ENCODE results near the gene IGFBP6.
"Not testable (repeated sequence)": the region's sequence is repeated elsewhere in the genome, so short reads cannot be mapped to it uniquely, and the experiment has no call there.

Gene IGFBP6

DNA sequence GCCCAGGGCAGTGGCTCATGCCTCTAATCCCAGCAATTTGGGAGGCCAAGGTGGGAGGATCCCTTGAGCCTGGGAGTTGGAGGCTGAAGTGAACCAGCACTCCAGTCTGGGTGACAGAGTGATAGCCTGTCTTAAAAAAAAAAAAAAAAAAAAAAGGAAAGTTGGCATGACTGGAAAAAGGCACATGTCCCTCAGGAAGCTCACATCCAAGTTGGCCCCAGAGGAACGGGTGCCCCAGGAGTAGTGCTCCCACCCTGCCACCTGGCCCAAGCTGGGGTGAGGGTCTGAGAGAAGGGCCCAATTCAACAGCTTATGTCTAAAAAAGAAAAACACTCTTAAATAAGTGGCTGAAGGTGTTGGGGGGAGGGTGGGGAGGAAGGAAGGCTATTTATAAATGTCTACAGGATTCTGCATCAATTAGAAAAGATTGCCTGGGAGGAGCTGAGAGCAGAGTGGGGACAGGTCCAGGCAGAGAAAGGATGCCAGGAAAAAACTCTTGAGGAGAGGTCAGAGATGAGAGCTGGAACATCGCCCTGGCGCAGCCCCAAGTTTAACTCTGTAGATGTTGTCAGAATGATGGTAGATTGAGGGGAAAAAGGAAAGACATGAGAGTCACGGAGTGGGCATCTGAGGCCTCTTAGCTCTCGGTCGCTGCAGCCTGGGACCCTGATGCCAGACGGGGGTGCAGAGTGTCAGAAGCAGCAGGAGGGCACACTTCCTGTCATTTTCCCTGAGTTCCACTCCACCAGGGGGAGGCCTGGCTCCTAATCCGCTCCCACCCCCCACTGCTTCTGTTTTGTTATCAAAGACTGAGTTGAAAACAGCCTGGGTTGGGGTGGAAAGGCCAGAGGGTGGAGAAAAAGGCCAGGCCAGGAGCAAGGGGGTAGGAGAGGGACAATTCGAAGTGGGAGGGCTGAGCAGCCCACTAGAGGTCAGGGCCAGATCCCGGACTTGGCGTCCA lies 25.6 kb upstream of the IGFBP6 start:
- no peak for DNase-seq

DNA sequence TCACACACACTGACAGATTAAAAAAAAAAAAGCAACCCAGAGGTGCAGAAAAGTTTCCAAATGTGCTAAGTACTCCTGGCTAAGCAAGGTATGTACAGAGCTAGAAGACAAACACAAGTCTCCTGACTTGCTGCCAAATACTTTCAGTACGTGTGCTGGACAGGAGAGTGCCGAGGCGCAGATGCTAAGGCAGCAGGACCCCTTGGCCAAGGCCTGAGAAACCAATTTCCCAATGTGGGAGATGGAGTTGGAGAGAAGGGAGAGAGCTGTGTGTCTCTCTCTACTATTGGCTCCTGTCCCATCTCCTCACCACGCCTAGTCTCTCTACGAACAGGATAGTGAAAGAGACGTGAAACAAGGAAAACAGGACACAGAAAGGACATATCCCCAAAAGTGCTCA lies 23.6 kb upstream of the IGFBP6 start:
- no peak for DNase-seq

DNA sequence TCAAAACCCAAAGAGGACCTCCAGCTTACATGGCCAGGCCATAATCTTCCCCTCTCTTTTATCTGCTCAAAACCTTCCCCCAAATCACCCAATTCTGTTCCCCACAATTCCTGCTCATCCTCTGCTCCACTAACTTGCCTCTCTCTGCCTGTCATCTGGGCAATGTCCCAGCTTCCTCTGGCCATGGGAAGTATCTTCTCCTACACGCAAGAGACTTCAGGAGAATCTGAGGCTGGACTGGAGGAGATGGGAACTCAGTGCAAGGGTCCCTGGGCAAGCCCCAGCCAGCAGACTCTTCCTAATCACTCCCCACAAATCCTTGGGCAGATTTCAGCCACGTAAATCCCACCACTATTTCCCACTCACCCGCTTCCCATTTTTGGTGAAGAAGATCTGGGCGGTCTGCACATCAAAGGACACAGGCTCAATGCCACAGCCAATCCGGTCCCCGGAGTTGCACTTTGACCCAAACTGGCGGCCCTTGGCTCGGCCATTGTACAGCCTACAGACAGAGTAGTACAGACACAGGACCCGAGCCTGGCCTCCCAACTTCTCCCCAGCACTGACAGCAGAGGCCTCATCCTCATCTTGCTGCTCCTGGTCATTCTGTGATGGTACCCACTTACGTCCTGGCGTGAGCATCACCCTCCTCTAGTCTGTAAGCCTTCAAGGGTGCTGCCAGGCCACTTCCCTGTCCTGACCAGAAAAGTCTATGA lies 23.0 kb upstream of the IGFBP6 start:
- no peak for DNase-seq

DNA sequence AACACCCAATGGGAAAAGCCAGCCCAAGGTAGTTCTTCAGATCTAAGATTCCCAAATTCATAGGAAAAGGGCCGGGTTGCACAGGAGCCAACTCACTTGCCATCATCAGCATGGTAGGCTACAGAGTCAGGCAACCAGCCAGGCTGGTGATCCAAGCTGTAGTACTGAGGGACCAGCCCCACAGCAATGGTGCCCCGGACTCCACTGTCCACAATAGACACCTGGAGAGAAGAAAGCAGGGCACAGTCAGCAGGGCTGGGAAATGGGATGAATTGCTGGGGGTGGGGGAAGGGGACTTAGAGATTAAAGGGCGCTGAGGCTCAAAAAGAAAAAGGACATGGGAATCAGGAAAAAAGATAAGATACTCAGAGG lies 22.5 kb upstream of the IGFBP6 start:
- no peak for DNase-seq

DNA sequence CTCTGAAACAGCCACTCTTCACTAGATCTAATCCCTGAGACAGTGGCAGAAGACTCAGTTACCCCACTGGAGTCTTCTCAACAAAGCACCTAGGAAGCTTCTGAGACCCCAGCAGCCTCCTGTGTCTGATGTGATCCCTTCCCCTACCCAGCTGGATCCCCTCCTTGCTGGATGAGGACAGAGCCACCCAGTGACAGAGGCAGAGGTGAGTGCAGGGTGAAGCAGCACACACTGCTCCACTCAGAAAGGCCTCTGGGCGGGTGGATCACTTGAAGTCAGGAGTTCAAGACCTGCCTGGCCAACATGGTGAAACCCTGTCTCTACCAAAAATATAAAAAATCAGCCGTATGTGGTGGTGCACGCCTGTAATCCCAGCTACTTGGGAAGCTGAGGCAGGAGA lies 21.0 kb upstream of the IGFBP6 start:
- no peak for DNase-seq

DNA sequence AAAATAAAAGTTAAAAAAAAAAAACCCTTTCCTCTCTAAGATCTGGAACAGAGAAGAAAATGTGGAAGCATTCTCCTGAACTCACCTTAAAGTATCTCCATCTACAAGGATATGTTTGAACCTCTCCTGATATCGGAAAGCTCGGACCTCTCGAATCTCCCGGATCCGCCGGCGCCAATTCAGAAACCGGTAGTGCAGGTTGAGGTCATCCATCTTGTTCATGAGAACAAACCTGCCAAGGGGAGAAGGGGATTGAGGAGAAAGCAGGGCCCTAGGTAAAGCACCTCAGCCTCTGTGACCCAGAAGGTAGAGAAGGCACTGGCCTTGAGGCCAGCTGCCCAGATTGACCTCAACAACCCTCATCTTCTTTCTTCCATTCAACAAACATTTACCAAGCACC lies 20.4 kb upstream of the IGFBP6 start:
- DNase-seq: no peak

DNA sequence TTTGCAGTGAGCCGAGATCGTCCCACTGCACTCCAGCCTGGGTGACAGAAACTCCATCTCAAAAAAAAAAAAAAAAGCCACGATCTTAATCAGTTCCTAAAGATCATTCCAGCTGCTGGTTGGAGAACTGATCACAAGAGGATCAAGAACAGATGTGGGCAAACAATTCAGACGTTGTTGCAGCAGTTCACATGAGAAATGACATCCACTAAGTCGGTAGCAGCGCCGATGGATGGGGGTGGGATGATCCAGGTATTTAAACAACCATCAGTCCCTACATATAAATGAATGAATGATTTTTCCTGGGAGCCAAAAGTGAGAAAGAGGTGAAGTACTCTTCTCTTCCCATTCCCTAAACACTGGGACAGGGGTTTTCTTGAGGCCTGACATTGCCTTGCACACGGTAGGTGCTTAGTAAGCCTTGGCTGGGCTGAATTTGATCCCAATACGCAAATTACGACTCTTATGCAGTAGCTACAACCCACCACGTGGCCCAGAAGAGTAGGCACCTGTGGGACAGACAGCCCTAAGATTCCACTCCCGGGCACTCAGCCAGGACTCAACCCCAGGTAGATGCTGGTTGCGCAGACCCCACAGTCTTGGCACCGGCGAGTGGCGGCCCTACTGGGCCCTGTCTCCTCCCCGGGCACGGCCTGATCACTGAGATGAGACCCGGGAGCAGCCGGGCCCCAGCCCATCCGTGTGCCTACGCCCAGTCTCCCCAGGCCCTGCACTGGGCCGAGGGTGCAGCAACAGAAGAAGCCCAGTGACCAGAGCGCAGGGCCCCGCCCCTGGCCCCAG lies 18.8 kb upstream of the IGFBP6 start:
- DNase-seq: peak; percentile 38

DNA sequence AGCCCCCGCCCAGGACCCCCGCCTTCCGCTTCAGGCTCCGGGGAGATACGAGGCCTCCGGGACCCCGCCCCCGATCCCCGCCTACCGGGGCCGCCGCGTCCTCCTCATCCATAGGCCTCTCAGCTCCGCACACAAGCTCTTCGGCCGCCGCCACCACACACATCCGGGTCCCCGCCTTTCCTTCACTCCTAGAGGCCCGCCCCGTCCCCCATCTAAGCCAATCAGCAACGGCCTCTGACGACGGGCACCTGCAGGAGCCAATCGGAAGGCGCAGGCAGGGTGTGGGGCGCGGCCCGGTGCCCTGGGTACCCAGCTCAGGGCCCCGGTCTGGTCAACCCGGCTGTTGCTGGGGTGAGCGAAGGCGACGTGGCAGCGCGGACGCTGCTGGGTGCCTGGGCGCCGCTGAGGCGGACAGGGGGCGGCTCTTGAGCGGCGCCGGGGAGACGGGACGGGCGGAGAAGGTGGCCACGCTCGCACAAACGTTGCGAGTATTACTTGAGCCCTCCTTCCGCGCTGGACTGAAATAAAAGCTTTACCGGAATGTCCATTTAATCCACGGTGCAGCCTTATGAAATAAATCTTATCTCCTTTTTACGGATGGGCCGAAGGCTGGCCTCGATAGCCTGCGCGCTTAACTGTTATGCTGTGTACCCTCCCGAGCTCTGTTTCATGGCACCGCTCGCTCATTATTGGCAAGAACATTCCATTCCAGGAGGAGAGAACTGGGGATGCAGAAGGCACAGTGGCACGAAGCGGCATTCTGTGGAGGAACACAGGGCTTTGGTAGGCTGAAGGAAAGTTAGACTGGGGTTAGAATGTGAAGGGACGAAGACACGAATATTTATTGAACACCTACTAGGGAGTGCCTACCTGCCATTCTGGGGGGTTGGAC lies 18.0 kb upstream of the IGFBP6 start, which contains the start of gene SPRYD3:
SPRYD3 (minus strand) TSS at position 165 of the 892 bp plus-strand sequence; CDS start at position 108, 57 bp downstream.
- DNase-seq: peak; percentile 97

DNA sequence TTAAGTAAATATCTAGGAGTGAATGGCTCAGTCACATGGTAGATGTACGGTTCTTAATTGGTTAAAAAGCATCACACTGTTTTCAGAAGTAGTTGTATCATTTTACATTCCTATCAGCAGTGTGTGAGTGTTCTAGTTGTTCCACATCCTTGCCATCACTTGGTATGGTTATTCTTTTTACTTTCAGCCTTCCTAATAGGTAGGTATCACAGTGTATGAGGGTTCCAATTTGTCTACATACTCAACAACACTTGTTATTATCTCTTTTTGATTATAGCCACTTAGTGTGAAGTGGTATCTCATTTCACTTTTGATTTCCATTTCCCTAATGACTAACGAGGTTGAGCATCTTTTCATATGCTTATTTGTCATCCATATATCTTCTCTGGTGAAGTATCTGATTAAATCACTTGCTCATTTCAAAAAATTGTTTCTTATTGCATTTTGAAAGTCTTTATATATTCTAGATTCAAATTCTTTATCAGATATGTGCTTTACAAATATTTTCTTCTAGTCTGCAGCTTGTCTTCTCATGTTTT lies 14.8 kb upstream of the IGFBP6 start:
- no peak for DNase-seq

DNA sequence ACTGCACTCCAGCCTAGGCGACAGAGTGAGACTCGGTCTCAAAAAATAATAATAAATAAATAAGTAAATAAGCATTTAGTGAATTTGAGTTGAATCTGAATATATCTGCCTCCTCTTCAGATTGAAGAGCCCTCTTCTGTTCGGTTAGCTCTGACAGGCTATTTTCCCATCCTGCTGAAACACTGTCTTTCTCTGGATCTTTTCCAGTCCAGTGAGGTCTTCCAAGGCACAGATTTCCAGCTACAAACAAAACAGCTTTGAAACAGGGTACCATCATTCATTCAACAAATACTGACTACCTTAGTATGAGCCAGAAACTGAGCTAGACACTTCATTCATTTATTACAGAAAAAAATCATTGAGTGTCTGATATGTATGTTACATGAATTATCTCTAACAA lies 11.1 kb upstream of the IGFBP6 start:
- no peak for DNase-seq

DNA sequence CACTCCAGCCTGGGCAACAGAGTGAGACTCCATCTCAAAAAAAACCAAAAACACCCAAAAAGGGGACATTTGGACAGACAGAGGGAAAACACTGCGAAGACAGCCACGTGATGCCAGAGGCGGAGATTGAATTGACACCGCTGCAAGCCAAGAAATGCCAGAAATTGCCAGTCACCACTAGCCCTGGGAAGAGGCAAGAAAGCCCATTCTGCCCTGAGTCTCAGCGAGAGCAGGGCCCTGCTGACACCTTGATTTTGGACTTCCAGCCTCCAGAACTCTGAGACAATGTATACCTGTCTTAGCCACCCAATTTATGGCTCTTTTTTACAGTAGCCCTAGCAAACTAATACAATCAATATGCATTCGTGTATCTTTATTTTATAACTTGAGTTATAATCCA lies 7.4 kb upstream of the IGFBP6 start:
- no peak for DNase-seq

DNA sequence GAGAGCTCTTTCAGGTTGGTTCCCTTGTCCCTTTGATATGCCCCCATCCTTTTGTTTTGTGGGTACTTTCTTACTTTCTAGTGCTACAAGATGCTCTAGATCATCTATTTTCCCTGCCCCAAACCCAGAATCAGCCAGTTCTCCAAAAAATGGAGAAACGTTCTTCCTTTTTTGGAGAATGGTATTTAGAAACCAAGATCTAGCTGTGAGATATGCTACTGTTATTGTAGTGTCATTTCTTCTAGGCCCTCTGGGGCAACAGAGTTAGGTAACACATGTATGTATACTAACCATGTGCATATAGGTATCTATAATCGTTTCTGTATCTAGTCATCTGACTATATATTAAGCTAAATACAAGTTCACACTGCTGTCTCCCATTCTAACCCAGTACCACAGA lies 6.9 kb upstream of the IGFBP6 start:
- no peak for DNase-seq

DNA sequence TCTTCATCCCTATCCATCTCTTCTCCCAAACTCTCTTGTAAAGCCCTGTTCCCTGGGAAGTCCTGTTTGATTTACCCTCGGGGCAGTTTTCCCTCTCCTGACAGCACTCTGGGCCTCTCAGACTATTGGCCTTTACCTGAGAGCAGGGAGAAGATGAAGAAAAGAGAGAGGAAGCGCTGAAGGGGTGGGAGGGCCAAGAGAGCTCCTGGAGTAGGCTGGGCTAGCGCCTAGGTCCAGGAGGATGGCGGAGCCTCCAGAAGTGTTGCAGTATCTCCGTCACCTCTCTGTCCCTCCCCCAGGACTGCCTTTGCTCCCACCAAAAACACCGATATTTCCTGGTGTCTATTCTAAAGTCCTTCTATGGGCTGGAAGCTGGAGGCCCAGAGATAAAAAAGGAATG lies 5.7 kb upstream of the IGFBP6 start:
- no peak for DNase-seq

DNA sequence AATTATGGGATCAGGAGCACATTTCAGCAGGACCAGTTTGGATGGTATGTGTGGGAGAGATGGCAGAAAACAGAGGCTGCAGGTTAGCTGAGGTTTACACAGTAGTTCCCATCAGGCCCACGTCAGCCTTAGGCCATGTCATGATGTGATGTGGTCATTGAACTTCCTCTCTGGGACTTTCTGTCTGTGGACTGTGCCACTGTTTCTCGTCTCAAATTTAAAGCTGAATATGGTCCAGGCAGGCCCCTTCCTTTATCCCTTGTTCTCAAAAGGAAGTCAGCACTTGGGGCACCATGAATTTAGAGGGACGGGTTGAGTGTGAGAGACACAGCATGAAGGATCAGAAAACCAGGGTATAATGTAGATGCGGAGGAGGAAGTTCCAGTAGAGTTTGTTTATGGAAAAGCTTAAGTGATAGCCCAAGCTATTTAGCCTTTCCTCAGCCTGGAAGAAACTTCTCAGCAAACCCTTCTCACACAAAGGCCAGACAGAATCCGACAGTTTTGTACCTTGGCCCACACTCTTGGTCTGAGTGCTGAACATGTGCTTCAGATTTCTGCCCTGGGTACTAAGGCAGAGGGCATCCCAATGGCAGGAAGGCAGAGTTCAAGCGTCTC lies 3.6 kb upstream of the IGFBP6 start:
- DNase-seq: no peak

DNA sequence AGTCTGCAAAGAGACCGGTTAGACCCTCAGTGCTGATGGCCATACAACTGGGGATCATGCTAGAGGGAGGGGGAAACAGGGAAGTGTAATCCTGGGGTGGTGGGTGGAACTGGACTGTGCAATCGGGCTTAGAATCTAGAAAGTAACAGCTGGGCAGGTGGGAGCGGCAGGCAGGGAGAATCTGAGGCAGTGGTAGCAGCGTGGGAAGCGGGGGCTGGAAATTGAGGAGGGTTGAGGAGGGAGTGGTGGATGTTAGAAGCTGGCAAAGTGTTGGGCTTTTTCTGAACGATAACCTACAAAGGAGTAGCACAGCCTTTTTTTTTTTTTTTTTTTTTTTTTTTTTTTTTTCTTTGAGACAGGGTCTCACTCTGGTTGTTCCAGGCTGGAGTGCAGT lies 3.1 kb upstream of the IGFBP6 start:
- DNase-seq: no peak

DNA sequence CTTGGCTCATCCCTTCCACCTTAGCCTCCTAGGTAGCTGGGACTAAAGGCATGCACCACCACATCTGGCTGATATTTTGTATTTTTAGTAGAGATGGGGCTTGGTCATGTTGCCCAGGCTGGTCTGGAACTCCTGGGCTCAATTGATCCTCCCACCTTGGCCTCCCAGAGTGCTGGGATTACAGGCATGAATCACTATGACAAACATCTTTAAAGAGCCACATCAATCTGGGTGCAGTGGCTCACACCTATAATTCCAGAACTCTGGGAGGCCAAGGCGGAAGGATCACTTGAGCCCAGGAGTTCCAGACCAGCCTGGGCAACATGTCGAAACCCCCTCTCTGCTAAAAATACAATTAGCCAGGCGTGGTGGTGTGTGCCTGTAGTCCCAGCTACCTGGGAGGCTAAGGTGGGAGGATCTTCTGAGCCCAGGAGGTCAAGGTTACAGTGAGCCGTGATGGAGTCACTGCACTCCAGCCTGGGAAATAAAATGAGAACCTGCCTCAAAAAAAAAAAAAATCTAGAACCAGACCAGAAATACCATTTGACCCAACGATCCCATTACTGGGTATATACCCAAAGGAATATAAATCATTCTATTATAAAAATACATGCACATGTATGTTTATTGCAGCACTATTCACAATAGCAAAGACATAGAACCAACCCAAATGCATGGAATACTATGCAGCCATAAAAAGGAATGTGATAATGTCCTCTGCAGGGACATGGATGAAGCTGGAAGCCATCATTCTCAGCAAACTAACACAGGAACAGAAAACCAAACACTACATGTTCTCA lies 2.5 kb upstream of the IGFBP6 start:
- DNase-seq: not testable (repeated sequence)

DNA sequence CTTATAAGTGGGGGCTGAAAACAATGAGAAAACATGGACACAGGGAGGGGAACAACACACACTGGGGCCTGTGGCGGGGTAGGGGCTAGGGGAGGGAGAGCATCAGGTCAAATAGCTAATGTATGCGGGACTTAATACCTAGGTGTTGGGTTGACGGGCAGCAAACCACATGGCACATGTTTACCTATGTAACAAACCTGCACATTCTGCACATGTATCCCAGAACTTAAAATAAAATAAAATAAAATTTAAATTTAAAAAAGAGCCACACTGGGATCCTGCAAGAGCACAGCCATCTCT lies 1.9 kb upstream of the IGFBP6 start:
- not testable (repeated sequence) for DNase-seq

DNA sequence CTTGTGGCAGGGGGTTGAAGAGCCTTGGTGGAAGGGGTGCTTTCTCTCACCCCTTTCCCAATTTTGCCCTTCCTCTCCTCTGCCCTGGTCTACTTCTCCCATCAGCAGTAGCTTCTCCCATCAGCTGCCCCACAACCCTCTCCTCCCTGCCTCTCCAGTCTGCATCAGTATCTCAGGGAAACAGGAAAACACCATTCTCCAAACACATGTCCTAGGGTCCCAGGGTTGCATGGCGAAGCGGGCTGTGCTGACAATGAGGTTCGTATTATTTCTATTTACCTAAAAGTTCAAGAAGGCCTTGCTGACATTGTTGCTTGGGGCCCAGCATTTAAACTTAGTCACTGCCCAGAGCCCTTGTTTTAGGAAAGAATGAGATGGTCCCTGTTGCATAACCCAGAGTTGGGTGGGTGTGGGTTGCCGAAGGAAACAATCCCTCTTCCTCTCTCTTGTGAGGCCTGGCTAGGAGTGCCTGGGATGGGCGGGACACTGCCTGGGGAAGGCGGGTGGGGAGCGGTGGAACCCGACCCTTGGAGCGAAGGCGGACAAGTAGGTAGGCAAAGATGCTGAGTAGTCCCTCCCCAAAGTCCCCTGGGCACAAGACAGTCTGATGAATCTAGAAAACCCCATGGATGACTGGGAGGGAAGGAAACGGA lies 1.3 kb upstream of the IGFBP6 start:
- no peak for DNase-seq

DNA sequence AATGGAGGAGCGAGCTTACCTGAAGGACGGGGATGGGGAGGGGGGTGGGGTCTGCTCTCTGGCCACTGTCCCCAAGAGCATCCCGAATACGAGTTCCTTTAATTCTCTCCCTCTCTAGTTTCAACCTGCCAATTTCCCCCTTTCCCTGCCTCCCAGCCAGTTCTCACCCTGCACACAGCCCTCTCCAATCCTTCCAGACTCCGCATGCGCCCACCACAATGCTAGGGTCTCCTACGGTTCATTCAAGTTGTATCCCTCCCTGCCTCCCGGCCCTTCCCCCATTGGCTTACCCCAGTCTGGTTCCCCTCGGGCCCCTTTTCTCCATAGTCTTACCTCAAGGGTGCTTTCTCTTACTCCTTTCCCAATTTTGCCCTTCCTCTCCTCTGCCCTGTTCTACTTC lies 708 bp upstream of the IGFBP6 start:
- no peak for DNase-seq

DNA sequence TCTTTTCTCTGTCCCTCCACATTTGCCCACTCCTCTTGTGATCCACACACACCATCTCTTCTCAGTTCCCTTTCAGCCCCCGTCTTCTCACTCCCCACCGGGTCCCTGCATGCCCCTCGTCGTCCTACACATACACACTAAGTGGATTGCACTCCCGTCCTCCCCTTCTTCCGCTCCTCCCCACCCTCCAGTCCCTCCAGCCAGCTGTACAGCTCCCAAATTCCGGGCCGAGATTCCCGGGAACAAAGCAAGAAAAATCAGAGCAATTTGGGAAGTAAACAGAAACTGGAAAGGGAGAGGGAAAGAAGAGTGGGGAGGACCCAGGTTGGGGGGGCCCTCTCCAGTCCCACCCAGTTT lies 282 bp upstream of the IGFBP6 start:
- DNase-seq: no peak
